ENCODE data around the gene CEP19. TPM values are rescaled to one million over a fixed set of nuclear protein-coding genes. Genes with fewer than 3 reads are reported as not detected.

CEP19 gene
- polyA plus RNA-seq, 4 donors = 5.0 to 5.8 (median 5.3) TPM

DNA sequence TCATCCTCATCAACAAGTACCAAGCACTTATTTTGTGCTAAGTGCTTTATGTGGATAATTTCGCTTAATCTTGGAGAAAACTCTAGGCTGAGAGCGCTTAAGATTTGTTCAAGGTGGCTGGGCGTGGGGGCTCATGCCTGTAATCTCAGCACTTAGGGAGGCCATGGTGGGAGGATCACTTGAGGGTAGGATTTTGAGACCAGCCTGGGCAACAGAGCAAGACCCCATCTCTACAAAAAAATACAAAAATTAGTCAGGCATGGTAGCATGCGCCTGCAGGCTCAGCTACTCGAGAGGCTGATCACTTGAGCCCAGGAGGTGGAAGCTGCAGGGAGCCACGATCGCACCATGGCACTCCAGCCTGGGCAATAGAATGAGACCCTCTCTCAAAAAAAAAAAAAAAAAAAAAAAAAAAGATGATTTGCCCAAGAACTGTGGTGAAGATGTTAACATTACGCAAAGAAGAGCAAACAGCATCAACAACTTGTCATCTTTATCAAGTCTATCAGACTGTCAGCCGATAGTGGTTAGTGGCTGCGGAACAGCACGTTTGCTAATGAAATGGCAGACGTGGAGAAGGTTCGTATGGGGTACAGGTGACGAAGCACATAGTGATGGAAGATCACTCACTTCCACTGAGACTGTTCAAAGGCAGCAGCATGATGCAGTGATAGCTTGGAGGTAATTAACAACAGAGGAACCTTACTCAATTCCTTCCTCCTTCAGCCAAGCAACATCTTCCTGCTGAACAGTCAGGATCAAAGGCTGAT, 44.8 kb downstream of the CEP19 start:
- DNase-seq (ENCODE audit: low read depth in 4 of 4, low spot score in 2 of 4) = no peak

- no peak for DNase-seq (ENCODE audit: low read depth in 4 of 4, low spot score in 2 of 4)
These were observed 45.8 kb downstream of the CEP19 start for GRCh38 chr3:196666001-196666867.

DNA sequence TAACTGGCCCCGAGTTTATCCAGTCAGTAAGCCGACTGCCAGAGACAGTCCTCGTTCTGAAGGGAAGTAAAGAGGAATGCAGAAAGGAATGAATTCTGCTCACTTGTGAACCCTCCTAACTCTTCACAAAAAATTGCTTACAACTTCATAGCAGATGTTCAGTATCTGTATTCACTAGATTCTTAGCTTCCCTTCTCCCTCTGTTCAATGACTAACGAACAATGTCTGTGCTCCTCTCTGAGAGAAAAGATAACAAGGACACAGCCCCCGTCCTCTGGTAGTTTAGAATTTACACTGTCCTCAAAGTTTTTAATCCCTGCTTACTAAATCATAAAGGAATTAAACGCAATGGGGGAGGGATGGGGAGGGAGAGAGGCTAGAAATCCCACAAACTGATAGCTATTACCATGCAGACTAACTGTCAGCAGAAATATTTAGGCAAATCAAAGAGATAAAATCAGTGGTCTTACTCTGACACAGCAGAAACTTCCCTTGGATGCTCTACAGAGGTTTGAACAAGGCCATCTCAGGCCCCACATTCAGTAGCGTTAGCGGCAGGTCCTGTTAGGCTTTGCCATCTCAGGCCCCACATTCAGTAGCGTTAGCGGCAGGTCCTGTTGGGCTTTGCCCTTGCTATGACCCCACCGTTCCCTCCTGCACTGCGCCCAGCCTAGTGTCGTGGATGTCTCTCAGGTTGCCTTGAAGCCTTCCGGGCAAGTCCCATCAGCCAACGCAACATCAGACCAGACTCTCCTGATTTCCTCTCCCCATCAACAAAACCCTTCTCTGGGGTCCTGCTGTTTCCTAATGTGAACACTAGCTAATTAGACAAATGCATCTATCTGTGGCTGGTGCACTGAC, 49.1 kb downstream of the CEP19 start:
- DNase-seq (ENCODE audit: low read depth in 4 of 4, low spot score in 2 of 4) = no peak

DNA sequence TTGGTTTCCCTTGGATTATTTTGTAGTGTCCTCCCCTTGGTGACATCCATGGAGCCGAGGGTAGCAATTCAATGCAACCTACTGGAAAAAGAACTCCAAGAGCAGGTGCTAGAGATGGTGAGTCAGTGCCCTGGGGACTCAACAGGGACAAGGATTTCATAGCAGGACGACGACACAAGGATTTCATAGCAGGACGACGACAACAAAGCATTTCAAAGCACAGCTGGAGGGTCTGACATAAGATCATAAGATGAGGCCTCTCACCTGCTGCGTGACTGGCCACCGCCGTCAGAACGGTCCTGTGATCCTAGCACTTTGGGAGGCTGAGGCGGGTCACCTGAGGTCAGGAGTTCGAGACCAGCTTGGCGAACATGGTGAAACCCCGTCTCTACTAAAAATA, 50.0 kb downstream of the CEP19 start:
- no peak for DNase-seq (ENCODE audit: low read depth in 4 of 4, low spot score in 2 of 4)

DNA sequence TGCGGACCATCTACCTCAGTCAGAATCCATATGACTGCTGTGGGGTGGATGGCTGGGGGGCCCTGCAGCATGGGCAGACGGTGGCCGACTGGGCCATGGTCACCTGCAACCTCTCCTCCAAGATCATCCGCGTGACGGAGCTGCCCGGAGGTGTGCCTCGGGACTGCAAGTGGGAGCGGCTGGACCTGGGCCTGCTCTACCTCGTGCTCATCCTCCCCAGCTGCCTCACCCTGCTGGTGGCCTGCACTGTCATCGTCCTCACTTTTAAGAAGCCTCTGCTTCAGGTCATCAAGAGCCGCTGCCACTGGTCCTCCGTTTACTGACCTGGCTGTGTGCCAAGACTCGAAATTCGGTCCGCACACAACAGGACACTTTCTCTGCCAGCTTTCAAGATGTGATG, 50.6 kb downstream of the CEP19 start:
- no peak for DNase-seq (ENCODE audit: low read depth in 4 of 4, low spot score in 2 of 4)

DNA sequence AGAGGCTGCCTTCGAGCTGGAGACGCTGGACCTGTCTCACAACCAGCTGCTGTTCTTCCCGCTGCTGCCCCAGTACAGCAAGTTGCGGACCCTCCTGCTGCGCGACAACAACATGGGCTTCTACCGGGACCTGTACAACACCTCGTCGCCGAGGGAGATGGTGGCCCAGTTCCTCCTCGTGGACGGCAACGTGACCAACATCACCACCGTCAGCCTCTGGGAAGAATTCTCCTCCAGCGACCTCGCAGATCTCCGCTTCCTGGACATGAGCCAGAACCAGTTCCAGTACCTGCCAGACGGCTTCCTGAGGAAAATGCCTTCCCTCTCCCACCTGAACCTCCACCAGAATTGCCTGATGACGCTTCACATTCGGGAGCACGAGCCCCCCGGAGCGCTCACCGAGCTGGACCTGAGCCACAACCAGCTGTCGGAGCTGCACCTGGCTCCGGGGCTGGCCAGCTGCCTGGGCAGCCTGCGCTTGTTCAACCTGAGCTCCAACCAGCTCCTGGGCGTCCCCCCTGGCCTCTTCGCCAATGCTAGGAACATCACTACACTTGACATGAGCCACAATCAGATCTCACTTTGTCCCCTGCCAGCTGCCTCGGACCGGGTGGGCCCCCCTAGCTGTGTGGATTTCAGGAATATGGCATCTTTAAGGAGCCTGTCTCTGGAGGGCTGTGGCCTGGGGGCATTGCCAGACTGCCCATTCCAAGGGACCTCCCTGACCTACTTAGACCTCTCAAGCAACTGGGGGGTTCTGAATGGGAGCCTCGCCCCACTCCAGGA, 51.5 kb downstream of the CEP19 start:
- DNase-seq (ENCODE audit: low read depth in 4 of 4, low spot score in 2 of 4) = no peak

GRCh38 chr3:196659901-196660351, 52.1 kb downstream of the CEP19 start:
- DNase-seq (ENCODE audit: low read depth in 4 of 4, low spot score in 2 of 4) = no peak

Other genes starting within 250 kb of the CEP19 start
- gene RNF168, start 208.5 kb downstream of the CEP19 start, polyA plus RNA-seq (ENCODE audit: insufficient read length in 4 of 4) = 10 to 100 TPM; 13.6 to 18.1 (median 16.0) TPM
- not detected for gene SMCO1, start 196.9 kb downstream of the CEP19 start, polyA plus RNA-seq (ENCODE audit: insufficient read length in 4 of 4)
- 10 to 100 TPM; 15.1 to 19.2 (median 18.0) TPM for gene WDR53, start 143.7 kb downstream of the CEP19 start, polyA plus RNA-seq (ENCODE audit: insufficient read length in 4 of 4)
- gene FBXO45, start 143.6 kb downstream of the CEP19 start, polyA plus RNA-seq (ENCODE audit: insufficient read length in 4 of 4) = 10 to 100 TPM; 13.7 to 17.2 (median 15.2) TPM
- 1 to 10 TPM; 2.4 to 4.2 (median 3.7) TPM for gene NRROS, start 72.6 kb downstream of the CEP19 start, polyA plus RNA-seq (ENCODE audit: insufficient read length in 4 of 4)
- 10 to 100 TPM; 27.3 to 33.3 (median 29.7) TPM for gene PIGX, start 127 bp upstream of the CEP19 start, polyA plus RNA-seq (ENCODE audit: insufficient read length in 4 of 4)
- gene PAK2, start 27.6 kb upstream of the CEP19 start, polyA plus RNA-seq (ENCODE audit: insufficient read length in 4 of 4) = 10 to 100 TPM; 70.4 to 84.0 (median 76.9) TPM
- 10 to 100 TPM; 17.6 to 37.8 (median 24.4) TPM for gene SENP5, start 155.7 kb upstream of the CEP19 start, polyA plus RNA-seq (ENCODE audit: insufficient read length in 4 of 4)
- gene NCBP2, start 230.3 kb upstream of the CEP19 start, polyA plus RNA-seq (ENCODE audit: insufficient read length in 4 of 4) = 100 to 1,000 TPM in 2 of 4 donors, 10 to 100 TPM in 2; 91.2 to 113 (median 99.1) TPM

Data from left renal cortex interstitium (tissue), 4 donors.